ENCODE data around the gene CDKN2B-AS1.
"Not testable (repeated sequence)": the region's sequence is repeated elsewhere in the genome, so short reads cannot be mapped to it uniquely, and the experiment has no call there.

CDKN2B-AS1 gene

GRCh38 chr9:21994556-21995005 lies at the start of gene CDKN2B-AS1:
CDKN2B-AS1 (plus strand) TSS chr9:21994791.
- peak within 1 kb of the TSS; percentile 90 to 94 (median 93) for H3K4me3 ChIP-seq (ENCODE audit: low read depth in 1 of 5, low read length in 5 of 5)
- H3K36me3 ChIP-seq (ENCODE audit: control insufficient read depth in 5 of 5, insufficient read depth in 5 of 5, low read length in 5 of 5), result no peaks in the 10 kb centered on the region
- peak within 1 kb of the TSS; percentile 65 for H3K27ac ChIP-seq (ENCODE audit: low read depth, low read length)
- H3K9me3 ChIP-seq (ENCODE audit: control insufficient read depth in 5 of 5, low read length in 5 of 5), result peaks cover 0 to 4% (median 0%) of the 10 kb centered on the region in 5 donors
- H3K4me1 ChIP-seq (ENCODE audit: control insufficient read depth in 5 of 5, insufficient read depth in 5 of 5, low read length in 5 of 5), result peaks cover 5 to 25% (median 15%) of the 10 kb centered on the region in 5 donors
- peak within 1 kb of the TSS; percentile 48 to 81 (median 73) for H3K9ac ChIP-seq (ENCODE audit: low read length in 5 of 5)
- peaks cover 3 to 28% (median 15%) of the 10 kb centered on the region in 5 donors for H3K27me3 ChIP-seq (ENCODE audit: control insufficient read depth in 5 of 5, insufficient read depth in 4 of 5, low read length in 5 of 5)

GRCh38 chr9:21945606-21946005 lies 49.0 kb upstream of the CDKN2B-AS1 start:
- H3K4me1 ChIP-seq (ENCODE audit: control insufficient read depth in 5 of 5, insufficient read depth in 5 of 5, low read length in 5 of 5), result no peaks in the 10 kb centered on the region
- H3K4me3 ChIP-seq (ENCODE audit: low read depth in 1 of 5, low read length in 5 of 5), result no peak overlapping the region
- no peak overlapping the region for H3K27ac ChIP-seq (ENCODE audit: low read depth, low read length)
- H3K36me3 ChIP-seq (ENCODE audit: control insufficient read depth in 5 of 5, insufficient read depth in 5 of 5, low read length in 5 of 5), result no peaks in the 10 kb centered on the region
- no peaks in the 10 kb centered on the region for H3K27me3 ChIP-seq (ENCODE audit: control insufficient read depth in 5 of 5, insufficient read depth in 4 of 5, low read length in 5 of 5)
- no peak overlapping the region for H3K9ac ChIP-seq (ENCODE audit: low read length in 5 of 5)
- H3K9me3 ChIP-seq (ENCODE audit: control insufficient read depth in 5 of 5, low read length in 5 of 5), result no peaks in the 10 kb centered on the region

GRCh38 chr9:21958833-21959232 lies 35.8 kb upstream of the CDKN2B-AS1 start:
- H3K27ac ChIP-seq (ENCODE audit: low read depth, low read length), result no peak overlapping the region
- no peak overlapping the region for H3K9ac ChIP-seq (ENCODE audit: low read length in 5 of 5)
- H3K4me1 ChIP-seq (ENCODE audit: control insufficient read depth in 5 of 5, insufficient read depth in 5 of 5, low read length in 5 of 5), result no peaks in the 10 kb centered on the region
- H3K27me3 ChIP-seq (ENCODE audit: control insufficient read depth in 5 of 5, insufficient read depth in 4 of 5, low read length in 5 of 5), result peaks cover 0 to 3% (median 0%) of the 10 kb centered on the region in 5 donors
- H3K4me3 ChIP-seq (ENCODE audit: low read depth in 1 of 5, low read length in 5 of 5), result no peak overlapping the region
- peaks cover 0 to 2% (median 0%) of the 10 kb centered on the region in 5 donors for H3K9me3 ChIP-seq (ENCODE audit: control insufficient read depth in 5 of 5, low read length in 5 of 5)
- no peaks in the 10 kb centered on the region for H3K36me3 ChIP-seq (ENCODE audit: control insufficient read depth in 5 of 5, insufficient read depth in 5 of 5, low read length in 5 of 5)

GRCh38 chr9:21959268-21959667 lies 35.3 kb upstream of the CDKN2B-AS1 start:
- not testable (repeated sequence) for H3K4me1 ChIP-seq (ENCODE audit: control insufficient read depth in 5 of 5, insufficient read depth in 5 of 5, low read length in 5 of 5); H3K27me3 ChIP-seq (ENCODE audit: control insufficient read depth in 5 of 5, insufficient read depth in 4 of 5, low read length in 5 of 5)

GRCh38 chr9:21961569-21961968 lies 33.0 kb upstream of the CDKN2B-AS1 start:
- Histone ChIP-seq H3K4me3 (ENCODE audit: low read depth in 1 of 5, low read length in 5 of 5) (no peak overlapping the region), H3K4me1 (ENCODE audit: control insufficient read depth in 5 of 5, insufficient read depth in 5 of 5, low read length in 5 of 5) (peaks cover 2 to 17% (median 16%) of the 10 kb centered on the region in 5 donors), H3K9me3 (ENCODE audit: control insufficient read depth in 5 of 5, low read length in 5 of 5) (peaks cover 0 to 2% (median 0%) of the 10 kb centered on the region in 5 donors), H3K27me3 (ENCODE audit: control insufficient read depth in 5 of 5, insufficient read depth in 4 of 5, low read length in 5 of 5) (peaks cover 13 to 21% (median 17%) of the 10 kb centered on the region in 5 donors), H3K9ac (ENCODE audit: low read length in 5 of 5) (no peak overlapping the region), H3K36me3 (ENCODE audit: control insufficient read depth in 5 of 5, insufficient read depth in 5 of 5, low read length in 5 of 5) (no peaks in the 10 kb centered on the region), H3K27ac (ENCODE audit: low read depth, low read length) (no peak overlapping the region)

More at GRCh38 chr9:21959268-21959667, 35.3 kb upstream of the CDKN2B-AS1 start:
- H3K27ac ChIP-seq (ENCODE audit: low read depth, low read length); H3K9ac ChIP-seq (ENCODE audit: low read length in 5 of 5); H3K4me3 ChIP-seq (ENCODE audit: low read depth in 1 of 5, low read length in 5 of 5); H3K36me3 ChIP-seq (ENCODE audit: control insufficient read depth in 5 of 5, insufficient read depth in 5 of 5, low read length in 5 of 5); H3K9me3 ChIP-seq (ENCODE audit: control insufficient read depth in 5 of 5, low read length in 5 of 5): not testable (repeated sequence)

- H3K4me1 ChIP-seq (ENCODE audit: control insufficient read depth in 5 of 5, insufficient read depth in 5 of 5, low read length in 5 of 5), result peaks cover 2 to 29% (median 23%) of the 10 kb centered on the region in 5 donors
- peaks cover 40 to 55% (median 50%) of the 10 kb centered on the region in 5 donors for H3K27me3 ChIP-seq (ENCODE audit: control insufficient read depth in 5 of 5, insufficient read depth in 4 of 5, low read length in 5 of 5)
- no peaks in the 10 kb centered on the region for H3K9me3 ChIP-seq (ENCODE audit: control insufficient read depth in 5 of 5, low read length in 5 of 5)
- no peak overlapping the region for H3K27ac ChIP-seq (ENCODE audit: low read depth, low read length)
- peak overlapping the region; percentile 39 to 70 (median 62) for H3K4me3 ChIP-seq (ENCODE audit: low read depth in 1 of 5, low read length in 5 of 5)
- H3K9ac ChIP-seq (ENCODE audit: low read length in 5 of 5), result peak overlapping the region in 2 of 5 donors; percentile 16 to 25
- no peaks in the 10 kb centered on the region for H3K36me3 ChIP-seq (ENCODE audit: control insufficient read depth in 5 of 5, insufficient read depth in 5 of 5, low read length in 5 of 5)
Measured at GRCh38 chr9:21964925-21965385, 29.6 kb upstream of the CDKN2B-AS1 start.

- peak overlapping the region in 2 of 5 donors; percentile 16 to 25 for H3K9ac ChIP-seq (ENCODE audit: low read length in 5 of 5)
- H3K27me3 ChIP-seq (ENCODE audit: control insufficient read depth in 5 of 5, insufficient read depth in 4 of 5, low read length in 5 of 5), result peaks cover 45 to 60% (median 55%) of the 10 kb centered on the region in 5 donors
- peaks cover 2 to 29% (median 23%) of the 10 kb centered on the region in 5 donors for H3K4me1 ChIP-seq (ENCODE audit: control insufficient read depth in 5 of 5, insufficient read depth in 5 of 5, low read length in 5 of 5)
- no peak overlapping the region for H3K27ac ChIP-seq (ENCODE audit: low read depth, low read length)
- peak overlapping the region; percentile 39 to 70 (median 62) for H3K4me3 ChIP-seq (ENCODE audit: low read depth in 1 of 5, low read length in 5 of 5)
- H3K36me3 ChIP-seq (ENCODE audit: control insufficient read depth in 5 of 5, insufficient read depth in 5 of 5, low read length in 5 of 5), result no peaks in the 10 kb centered on the region
- no peaks in the 10 kb centered on the region for H3K9me3 ChIP-seq (ENCODE audit: control insufficient read depth in 5 of 5, low read length in 5 of 5)
Measured at GRCh38 chr9:21965401-21965951, 29.1 kb upstream of the CDKN2B-AS1 start.

- H3K9me3 ChIP-seq (ENCODE audit: control insufficient read depth in 5 of 5, low read length in 5 of 5), result no peaks in the 10 kb centered on the region
- H3K4me1 ChIP-seq (ENCODE audit: control insufficient read depth in 5 of 5, insufficient read depth in 5 of 5, low read length in 5 of 5), result peaks cover 2 to 30% (median 27%) of the 10 kb centered on the region in 5 donors
- no peak overlapping the region for H3K9ac ChIP-seq (ENCODE audit: low read length in 5 of 5)
- no peak overlapping the region for H3K4me3 ChIP-seq (ENCODE audit: low read depth in 1 of 5, low read length in 5 of 5)
- H3K36me3 ChIP-seq (ENCODE audit: control insufficient read depth in 5 of 5, insufficient read depth in 5 of 5, low read length in 5 of 5), result no peaks in the 10 kb centered on the region
- H3K27me3 ChIP-seq (ENCODE audit: control insufficient read depth in 5 of 5, insufficient read depth in 4 of 5, low read length in 5 of 5), result peaks cover 54 to 68% (median 64%) of the 10 kb centered on the region in 5 donors
- H3K27ac ChIP-seq (ENCODE audit: low read depth, low read length), result no peak overlapping the region
Measured at GRCh38 chr9:21966140-21966851, 28.3 kb upstream of the CDKN2B-AS1 start.

GRCh38 chr9:21967169-21967568 lies 27.4 kb upstream of the CDKN2B-AS1 start:
- Histone ChIP-seq H3K9me3 (ENCODE audit: control insufficient read depth in 5 of 5, low read length in 5 of 5) (no peaks in the 10 kb centered on the region), H3K4me1 (ENCODE audit: control insufficient read depth in 5 of 5, insufficient read depth in 5 of 5, low read length in 5 of 5) (peaks cover 2 to 30% (median 27%) of the 10 kb centered on the region in 5 donors), H3K27me3 (ENCODE audit: control insufficient read depth in 5 of 5, insufficient read depth in 4 of 5, low read length in 5 of 5) (peaks cover 58 to 77% (median 65%) of the 10 kb centered on the region in 5 donors), H3K4me3 (ENCODE audit: low read depth in 1 of 5, low read length in 5 of 5) (no peak overlapping the region), H3K36me3 (ENCODE audit: control insufficient read depth in 5 of 5, insufficient read depth in 5 of 5, low read length in 5 of 5) (no peaks in the 10 kb centered on the region), H3K9ac (ENCODE audit: low read length in 5 of 5) (no peak overlapping the region), H3K27ac (ENCODE audit: low read depth, low read length) (no peak overlapping the region)

GRCh38 chr9:21967702-21968101 lies 26.9 kb upstream of the CDKN2B-AS1 start:
- H3K4me3 ChIP-seq (ENCODE audit: low read depth in 1 of 5, low read length in 5 of 5), result no peak overlapping the region
- H3K27me3 ChIP-seq (ENCODE audit: control insufficient read depth in 5 of 5, insufficient read depth in 4 of 5, low read length in 5 of 5), result peaks cover 62 to 82% (median 68%) of the 10 kb centered on the region in 5 donors
- no peak overlapping the region for H3K27ac ChIP-seq (ENCODE audit: low read depth, low read length)
- peaks cover 2 to 30% (median 27%) of the 10 kb centered on the region in 5 donors for H3K4me1 ChIP-seq (ENCODE audit: control insufficient read depth in 5 of 5, insufficient read depth in 5 of 5, low read length in 5 of 5)
- no peaks in the 10 kb centered on the region for H3K36me3 ChIP-seq (ENCODE audit: control insufficient read depth in 5 of 5, insufficient read depth in 5 of 5, low read length in 5 of 5)
- H3K9me3 ChIP-seq (ENCODE audit: control insufficient read depth in 5 of 5, low read length in 5 of 5), result no peaks in the 10 kb centered on the region
- H3K9ac ChIP-seq (ENCODE audit: low read length in 5 of 5), result no peak overlapping the region

All from subcutaneous abdominal adipose tissue (tissue), 5 donors.